Stimulated activated CD8-positive, alpha-beta memory T cell treated with anti-CD3 and anti-CD28 coated beads, Interleukin-4, amount 100 ng/mL, for 4 hours (primary cell): Measurements from ENCODE around the gene GCK.

Experiments used
- DNase-seq, 2 donors: peaks; one replicate each; pipeline ENCODE4 v3.0.0-alpha.2; 2020; ENCODE audit warnings: low read depth in 2 of 2, low spot score in 1 of 2

Gene GCK

GRCh38 chr7:44223362-44224079 lies 34.3 kb upstream of the GCK start:
- DNase-seq: no peak

DNA sequence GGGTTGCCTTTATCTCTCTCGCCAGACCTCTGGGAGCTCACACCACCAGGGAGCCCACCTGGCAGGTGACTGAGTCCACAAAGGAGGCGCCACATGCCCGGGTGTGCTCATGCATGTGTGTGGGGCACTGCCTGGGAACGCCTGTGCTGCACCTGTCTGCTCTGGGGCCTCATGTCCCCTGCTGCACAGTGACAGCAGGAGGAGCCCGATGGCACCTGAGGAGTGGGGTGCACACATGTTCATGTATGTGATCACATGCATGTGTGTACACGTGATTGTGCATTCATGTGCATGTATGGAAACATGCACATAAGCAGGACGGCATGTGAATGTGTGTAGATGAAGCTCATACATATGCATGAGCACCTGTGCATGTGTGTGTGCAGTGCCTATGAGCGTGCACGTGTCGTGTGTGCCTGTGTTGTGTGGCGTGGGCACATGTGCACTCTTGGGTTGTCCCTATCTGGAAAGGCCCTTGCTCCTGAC lies 33.6 kb upstream of the GCK start:
- no peak for DNase-seq

DNA sequence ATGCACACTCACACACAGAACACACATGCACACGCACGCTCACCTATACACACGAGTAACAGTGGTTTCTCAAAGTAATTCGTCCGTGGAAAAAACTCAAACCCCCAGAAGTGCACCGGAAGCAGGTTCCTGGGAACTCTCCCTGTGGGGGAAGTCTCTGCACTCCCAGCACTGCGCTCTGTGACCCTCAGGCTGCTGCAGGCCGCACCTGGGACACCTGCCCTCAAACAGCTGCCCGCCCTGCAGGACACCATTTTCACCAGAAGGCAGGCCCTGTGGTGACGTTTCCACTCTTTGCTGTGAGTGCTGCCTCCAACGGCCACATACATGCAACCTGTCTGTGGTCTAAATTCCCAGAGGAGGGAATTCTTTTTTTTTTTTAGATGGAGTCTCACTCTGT lies 32.8 kb upstream of the GCK start:
- no peak for DNase-seq

- no peak for DNase-seq
Observed at GRCh38 chr7:44221231-44221791, 32.1 kb upstream of the GCK start.

GRCh38 chr7:44220358-44221112 lies 31.3 kb upstream of the GCK start:
- DNase-seq: no peak

DNA sequence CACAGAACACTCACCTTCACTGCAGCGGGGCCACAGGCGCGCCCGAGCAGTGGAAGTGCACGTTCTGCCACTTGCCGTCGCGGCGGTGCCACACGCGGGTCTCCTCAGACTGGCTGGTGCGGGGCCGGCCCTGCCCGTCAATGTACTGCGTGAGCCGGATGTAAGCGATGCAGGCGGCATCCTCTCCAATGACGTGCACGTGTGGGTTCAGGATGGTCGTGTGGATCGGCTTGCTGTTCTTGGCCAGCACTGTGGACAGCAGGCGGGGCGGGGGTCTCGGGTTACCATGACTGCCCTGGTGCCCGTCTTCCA lies 30.8 kb upstream of the GCK start:
- DNase-seq: no peak

- no peak for DNase-seq
Observed at GRCh38 chr7:44219371-44220045, 30.3 kb upstream of the GCK start.

DNA sequence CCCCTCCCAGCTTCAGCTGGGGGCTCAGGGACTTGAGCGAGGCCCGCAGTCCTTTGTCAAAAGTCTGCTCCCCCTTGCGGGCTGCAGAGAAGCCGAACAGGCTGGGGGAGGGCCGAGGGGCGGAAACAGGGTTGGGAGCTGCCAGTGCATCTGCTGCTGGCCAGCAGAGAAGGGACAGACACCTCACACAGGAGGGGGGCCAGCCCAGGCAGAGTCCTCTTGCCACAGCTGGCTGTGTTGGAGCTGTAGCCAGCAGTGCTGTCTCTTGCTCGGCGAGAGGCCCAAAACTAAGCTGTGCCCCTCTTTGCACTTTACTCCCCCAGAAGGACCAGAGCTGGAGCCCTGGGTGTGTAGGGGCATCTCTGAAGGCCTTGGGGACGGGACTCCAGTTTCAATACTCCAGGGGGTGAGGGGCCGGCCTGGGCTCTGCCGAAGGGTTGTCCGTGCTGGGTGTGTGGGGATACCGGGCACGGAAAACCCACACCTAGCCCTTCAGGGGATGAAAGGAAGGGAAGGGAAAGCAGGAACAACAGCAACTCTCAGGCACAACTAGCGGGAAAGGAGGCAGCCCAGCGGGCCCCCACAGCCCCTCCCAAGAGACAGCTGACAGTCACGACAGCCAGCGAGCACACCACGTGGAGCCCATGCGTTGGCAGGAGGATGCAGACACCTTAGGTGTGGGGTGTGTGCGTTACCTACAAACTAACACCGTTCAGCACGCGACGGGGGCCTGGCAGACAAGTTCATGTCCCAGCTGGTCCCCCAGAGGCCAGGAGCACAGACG lies 29.4 kb upstream of the GCK start:
- no peak for DNase-seq

DNA sequence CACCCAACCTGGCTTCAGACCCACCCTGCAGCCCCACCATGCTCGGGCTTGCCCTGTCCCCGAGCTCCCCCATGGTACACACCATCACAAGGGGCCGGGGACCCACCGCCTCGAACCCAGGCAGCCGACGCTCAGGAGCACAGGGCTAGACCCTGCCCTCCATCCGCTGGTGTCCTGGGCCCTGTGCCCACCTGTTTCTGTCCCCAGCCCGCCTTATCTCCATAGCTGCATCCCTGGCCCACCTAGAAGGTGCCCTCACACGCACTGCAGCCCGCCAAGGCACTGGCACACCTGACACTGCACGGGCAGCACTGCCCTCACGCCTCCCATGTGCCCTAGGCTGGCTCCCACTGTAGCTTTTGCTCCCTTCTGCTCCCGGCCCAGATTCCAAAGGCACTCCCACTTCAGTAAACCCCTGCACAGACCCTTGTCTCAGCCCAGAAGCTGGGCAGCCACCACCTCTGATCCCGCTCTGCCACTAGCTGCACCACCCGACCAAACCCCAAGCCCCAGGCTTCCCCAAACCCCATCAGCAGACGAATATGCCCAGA lies 28.7 kb upstream of the GCK start:
- DNase-seq: no peak

- DNase-seq: no peak
Observed at GRCh38 chr7:44217223-44217714, 28.0 kb upstream of the GCK start.

DNA sequence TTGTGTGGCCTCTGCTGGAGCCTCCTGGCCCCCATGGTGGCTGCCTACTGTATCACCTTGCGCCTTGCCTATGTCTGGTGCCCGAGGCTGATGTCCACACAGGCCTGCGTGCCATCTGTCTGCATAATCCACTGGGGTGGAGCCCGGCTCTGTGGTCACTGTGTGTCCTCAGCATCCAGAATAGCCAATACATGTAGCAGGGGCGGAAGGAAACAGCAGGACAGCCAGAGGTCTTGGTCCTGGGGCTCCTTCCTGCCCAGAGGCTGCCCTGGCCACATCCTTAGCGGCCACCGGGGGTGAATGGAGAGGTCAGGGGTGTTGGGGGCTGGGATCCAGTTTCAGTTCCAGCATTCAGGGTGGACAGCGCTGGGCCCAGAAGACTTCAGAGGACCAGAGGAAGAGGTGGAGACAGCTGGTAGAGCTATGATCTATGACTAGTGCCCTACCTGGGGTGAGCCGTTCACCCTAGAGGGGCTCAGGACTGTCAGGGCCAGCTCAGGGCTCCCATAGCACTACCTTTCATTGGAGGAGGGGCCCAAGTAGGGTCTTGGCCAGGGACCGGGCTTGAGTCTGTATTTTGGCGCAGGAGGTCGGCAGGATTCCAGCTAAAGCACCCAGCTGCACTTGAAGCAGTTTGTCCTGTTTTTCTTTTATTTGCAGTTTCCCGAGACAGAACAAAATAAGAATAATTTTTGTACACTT lies 27.4 kb upstream of the GCK start:
- DNase-seq: no peak

DNA sequence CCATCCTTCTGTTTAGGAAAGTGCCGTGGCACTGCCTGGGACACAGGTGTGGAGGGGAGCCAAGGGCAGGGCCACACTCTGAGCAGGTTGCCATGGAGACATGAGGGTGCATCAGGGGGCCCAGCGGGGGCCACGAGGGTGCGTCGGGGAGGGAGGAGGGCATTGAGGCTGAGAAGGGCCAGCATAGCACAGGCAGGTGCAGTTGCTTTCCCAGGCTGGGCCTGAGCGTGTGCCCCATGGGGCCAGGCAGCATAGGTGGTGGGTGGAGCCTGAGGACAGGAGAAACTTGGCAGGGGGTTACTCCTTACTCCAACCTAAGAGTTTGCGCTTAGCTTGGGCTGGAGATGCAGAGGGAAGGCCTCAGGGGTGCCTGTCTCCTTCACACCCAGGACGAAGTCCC lies 26.8 kb upstream of the GCK start:
- DNase-seq: no peak

- DNase-seq: no peak
Observed at GRCh38 chr7:44215531-44215930, 26.3 kb upstream of the GCK start.

- no peak for DNase-seq
Observed at GRCh38 chr7:44213877-44214388, 24.7 kb upstream of the GCK start.

GRCh38 chr7:44213206-44213876 lies 24.1 kb upstream of the GCK start:
- DNase-seq: no peak

DNA sequence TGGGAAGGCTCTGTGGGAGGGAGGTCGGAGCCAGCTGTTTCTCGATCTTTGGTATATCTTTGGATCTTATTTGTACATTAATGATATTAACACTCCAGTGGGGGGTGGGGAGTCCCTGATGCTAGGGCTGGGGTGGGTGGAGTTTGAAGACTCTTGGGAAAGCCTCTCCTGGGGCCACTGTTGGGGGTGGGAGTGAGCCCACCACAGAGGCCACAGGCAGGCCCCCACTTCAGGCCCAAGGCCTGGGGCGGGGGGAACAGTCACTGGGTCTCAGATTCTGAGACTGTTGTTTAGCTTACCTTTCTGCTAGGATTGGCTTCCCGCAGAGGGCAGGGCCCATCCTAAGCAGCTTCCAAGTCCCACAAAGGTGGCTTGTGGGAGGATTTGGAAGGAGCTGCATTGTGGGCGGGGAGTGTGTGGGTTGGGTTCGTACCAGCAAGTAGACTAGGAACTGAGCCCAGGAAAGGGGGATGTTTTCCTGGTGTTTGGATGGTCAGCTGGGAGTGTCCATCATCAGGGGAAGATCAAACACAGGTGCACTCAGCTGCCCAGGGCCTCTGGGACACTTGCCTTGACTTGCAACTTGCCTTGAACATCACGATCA lies 23.4 kb upstream of the GCK start:
- DNase-seq: no peak

GRCh38 chr7:44212018-44212417 lies 22.8 kb upstream of the GCK start:
- DNase-seq: no peak

DNA sequence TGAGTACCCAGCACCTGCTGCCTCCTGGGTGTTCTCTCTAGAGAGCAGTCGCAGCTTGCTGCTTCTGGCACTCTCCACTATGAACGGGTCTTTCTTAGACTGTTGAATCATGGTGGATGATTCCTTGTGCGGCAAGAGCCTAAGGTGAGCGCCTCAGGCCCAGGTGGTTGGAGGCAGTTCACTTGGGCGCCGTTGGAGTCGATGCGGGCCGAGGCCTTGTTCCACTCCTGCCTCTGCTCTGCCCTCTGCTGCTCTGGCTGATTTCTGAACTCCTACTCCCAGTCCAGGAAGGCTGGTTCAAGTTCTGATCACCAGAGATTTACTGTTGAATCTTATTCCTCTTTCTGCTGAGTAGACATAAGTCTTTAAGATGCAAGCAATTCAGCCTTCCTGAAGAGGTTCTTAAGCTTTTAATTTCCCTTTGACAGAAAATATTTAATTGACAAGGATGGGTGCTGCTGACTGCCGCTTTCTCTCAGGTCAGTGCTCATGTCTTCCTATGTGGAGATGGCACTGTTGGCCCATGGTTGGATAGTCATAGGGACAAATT lies 22.0 kb upstream of the GCK start:
- no peak for DNase-seq

DNA sequence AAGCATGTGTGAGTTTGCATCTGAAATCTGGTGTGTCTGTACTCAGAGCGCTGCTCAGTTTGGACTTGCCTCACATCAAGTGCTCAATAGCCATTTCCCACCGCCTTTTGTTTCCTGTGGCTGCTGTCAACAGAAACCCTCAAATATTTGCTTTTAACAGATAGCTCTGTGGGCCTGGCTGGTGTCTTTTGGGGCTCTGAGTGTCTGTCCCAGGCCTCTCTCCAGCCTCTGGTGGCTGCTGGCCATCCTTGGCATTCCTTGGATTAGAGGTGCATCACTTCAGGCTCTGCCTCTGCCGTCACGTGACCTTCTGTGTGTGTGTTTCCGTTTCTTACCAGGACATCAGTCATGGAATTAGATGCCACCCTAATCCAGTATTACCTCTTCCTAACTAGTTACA lies 20.9 kb upstream of the GCK start:
- DNase-seq: no peak
